HG02884 (cell line): ENCODE results near the gene PRPS1.
"Not testable (repeated sequence)": the region's sequence is repeated elsewhere in the genome, so short reads cannot be mapped to it uniquely, and the experiment has no call there.

Experiments used
- ATAC-seq: cut with Tn5 transposase; IDR thresholded peaks from one replicate; pipeline ENCODE4 v1.9.1; 2021; ENCODE audit warnings: mild to moderate bottlenecking, moderate library complexity; ENCODE audit not compliant: unreplicated experiment

Gene PRPS1

GRCh38 chrX:107674480-107675364 lies 46.4 kb downstream of the PRPS1 start:
- no peak for ATAC-seq

- no peak for ATAC-seq
Observed at GRCh38 chrX:107675365-107675654, 47.0 kb downstream of the PRPS1 start.

GRCh38 chrX:107675823-107676555 lies 47.7 kb downstream of the PRPS1 start:
- no peak for ATAC-seq

GRCh38 chrX:107676559-107677378 lies 48.5 kb downstream of the PRPS1 start:
- ATAC-seq: peak; percentile 29

- no peak for ATAC-seq
Observed at GRCh38 chrX:107677501-107677901, 49.2 kb downstream of the PRPS1 start.

- ATAC-seq: no peak
Observed at GRCh38 chrX:107677909-107678308, 49.6 kb downstream of the PRPS1 start.

GRCh38 chrX:107678957-107679740 lies 50.8 kb downstream of the PRPS1 start:
- ATAC-seq: no peak

- ATAC-seq: no peak
Observed at GRCh38 chrX:107682256-107682655, 53.9 kb downstream of the PRPS1 start.

GRCh38 chrX:107683124-107683895 lies 55.0 kb downstream of the PRPS1 start:
- ATAC-seq: no peak

- no peak for ATAC-seq
Observed at GRCh38 chrX:107683931-107684330, 55.6 kb downstream of the PRPS1 start.

GRCh38 chrX:107684956-107685385 lies 56.7 kb downstream of the PRPS1 start:
- peak; percentile 95 for ATAC-seq

GRCh38 chrX:107685586-107685985 lies 57.3 kb downstream of the PRPS1 start:
- not testable (repeated sequence) for ATAC-seq

- no peak for ATAC-seq
Observed at GRCh38 chrX:107686026-107686425, 57.7 kb downstream of the PRPS1 start.

- no peak for ATAC-seq
Observed at GRCh38 chrX:107686792-107687191, 58.5 kb downstream of the PRPS1 start.

GRCh38 chrX:107687445-107687844 lies 59.1 kb downstream of the PRPS1 start:
- no peak for ATAC-seq

GRCh38 chrX:107691024-107691448 lies 62.7 kb downstream of the PRPS1 start:
- ATAC-seq: no peak

- no peak for ATAC-seq
Observed at GRCh38 chrX:107699616-107700015, 71.3 kb downstream of the PRPS1 start.

GRCh38 chrX:107700317-107700774 lies 72.0 kb downstream of the PRPS1 start:
- ATAC-seq: no peak
